ENCODE results near the gene WNT4.

WNT4 gene

DNA sequence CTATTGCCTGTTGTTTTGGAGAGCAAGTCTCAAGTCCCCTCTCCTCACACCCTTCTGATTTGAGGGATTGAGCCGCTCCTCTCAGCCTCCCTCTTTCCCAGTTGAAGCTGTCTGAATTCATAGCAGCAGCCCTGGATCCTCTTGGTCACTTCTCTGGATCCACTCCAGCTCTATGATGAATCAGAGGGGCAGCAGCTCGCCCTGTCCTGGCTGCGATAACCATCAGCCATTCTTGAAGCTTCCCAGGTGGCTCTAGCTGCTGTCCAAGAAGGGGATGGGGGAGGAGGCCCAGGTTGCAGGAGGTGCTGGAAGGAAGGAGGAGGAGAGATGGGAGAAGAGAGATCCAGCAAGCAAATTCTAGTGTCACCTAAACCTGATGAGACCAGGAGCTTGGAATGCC, 31.3 kb downstream of the WNT4 start:
- peak; percentile 75 for ATAC-seq
- TF ChIP-seq ZNF565 (CRISPR knock-in tag; conservative IDR thresholded peaks at IDR 0.05; ENCODE audit: low read depth) (no peak), CSDC2 (CRISPR knock-in tag; IDR thresholded peaks at IDR 0.05) (0 out of 2 replicates have a peak, but pooled peaks have one; percentile 34), SNAI2 (CRISPR knock-in tag; IDR thresholded peaks at IDR 0.05) (no peak), PATZ1 (CRISPR knock-in tag; IDR thresholded peaks at IDR 0.05; ENCODE audit: borderline replicate concordance) (no peak), TSHZ2 (CRISPR knock-in tag; IDR thresholded peaks at IDR 0.05) (0 out of 2 replicates have a peak, but pooled peaks have one; percentile 45), ZFP3 (CRISPR knock-in tag; IDR thresholded peaks at IDR 0.05) (0 out of 2 replicates have a peak, but pooled peaks have one; percentile 42), TCF4 (CRISPR knock-in tag; IDR thresholded peaks at IDR 0.05; ENCODE audit: borderline replicate concordance) (peak; percentile 63), ISL1 (CRISPR knock-in tag; IDR thresholded peaks at IDR 0.05) (0 out of 2 replicates have a peak, but pooled peaks have one; percentile 16)

- no peak for ATAC-seq
- TF ChIP-seq TCF4 (CRISPR knock-in tag; IDR thresholded peaks at IDR 0.05; ENCODE audit: borderline replicate concordance) (no peak), ZNF565 (CRISPR knock-in tag; conservative IDR thresholded peaks at IDR 0.05; ENCODE audit: low read depth) (no peak), ARNTL (CRISPR knock-in tag; IDR thresholded peaks at IDR 0.05; ENCODE audit: borderline replicate concordance, low read depth) (no peak), TOX (CRISPR knock-in tag; IDR thresholded peaks at IDR 0.05; ENCODE audit: borderline replicate concordance) (no peak), RARB (CRISPR knock-in tag; IDR thresholded peaks at IDR 0.05) (no peak), ISL1 (CRISPR knock-in tag; IDR thresholded peaks at IDR 0.05) (no peak), PATZ1 (CRISPR knock-in tag; IDR thresholded peaks at IDR 0.05; ENCODE audit: borderline replicate concordance) (no peak), ESRRG (CRISPR knock-in tag; IDR thresholded peaks at IDR 0.05) (no peak), ZFP3 (CRISPR knock-in tag; IDR thresholded peaks at IDR 0.05) (no peak), CSDC2 (CRISPR knock-in tag; IDR thresholded peaks at IDR 0.05) (no peak), PPARA (CRISPR knock-in tag; IDR thresholded peaks at IDR 0.05; ENCODE audit: borderline replicate concordance) (no peak), ZC3H10 (CRISPR knock-in tag; IDR thresholded peaks at IDR 0.05) (no peak), GLIS3 (CRISPR knock-in tag; IDR thresholded peaks at IDR 0.05) (no peak), SNAI2 (CRISPR knock-in tag; IDR thresholded peaks at IDR 0.05) (no peak)
- TF ChIP-seq, protein P1, sequence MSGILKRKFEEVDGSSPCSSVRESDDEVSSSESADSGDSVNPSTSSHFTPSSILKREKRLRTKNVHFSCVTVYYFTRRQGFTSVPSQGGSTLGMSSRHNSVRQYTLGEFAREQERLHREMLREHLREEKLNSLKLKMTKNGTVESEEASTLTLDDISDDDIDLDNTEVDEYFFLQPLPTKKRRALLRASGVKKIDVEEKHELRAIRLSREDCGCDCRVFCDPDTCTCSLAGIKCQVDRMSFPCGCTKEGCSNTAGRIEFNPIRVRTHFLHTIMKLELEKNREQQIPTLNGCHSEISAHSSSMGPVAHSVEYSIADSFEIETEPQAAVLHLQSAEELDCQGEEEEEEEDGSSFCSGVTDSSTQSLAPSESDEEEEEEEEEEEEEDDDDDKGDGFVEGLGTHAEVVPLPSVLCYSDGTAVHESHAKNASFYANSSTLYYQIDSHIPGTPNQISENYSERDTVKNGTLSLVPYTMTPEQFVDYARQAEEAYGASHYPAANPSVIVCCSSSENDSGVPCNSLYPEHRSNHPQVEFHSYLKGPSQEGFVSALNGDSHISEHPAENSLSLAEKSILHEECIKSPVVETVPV (CRISPR knock-in tag; IDR thresholded peaks at IDR 0.05): no peak
Measured at GRCh38 chr1:22111115-22111514, 31.8 kb downstream of the WNT4 start.

DNA sequence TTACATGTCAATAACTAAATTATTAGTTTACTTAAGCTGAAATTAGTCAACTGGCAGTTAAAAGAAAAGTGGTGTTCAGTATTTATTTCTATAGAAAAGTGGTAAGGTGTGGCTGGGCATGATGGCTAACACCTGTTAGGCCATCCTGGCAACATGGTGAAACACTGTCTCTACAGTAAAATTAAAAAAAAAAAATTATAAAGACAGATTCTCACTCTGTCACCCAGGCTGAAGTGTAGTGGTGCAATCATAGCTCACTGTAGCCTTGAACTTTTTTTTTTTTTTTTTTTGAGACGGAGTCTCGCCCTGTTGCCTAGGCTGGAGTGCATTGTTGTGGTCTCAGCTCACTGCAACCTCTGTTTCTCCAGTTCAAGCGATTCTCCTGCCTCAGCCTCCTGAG, 32.9 kb downstream of the WNT4 start:
- TF ChIP-seq ZC3H10 (CRISPR knock-in tag; IDR thresholded peaks at IDR 0.05) (no peak), OSR1 (CRISPR knock-in tag; IDR thresholded peaks at IDR 0.05) (no peak), TSHZ2 (CRISPR knock-in tag; IDR thresholded peaks at IDR 0.05) (no peak), ZFP30 (CRISPR knock-in tag; IDR thresholded peaks at IDR 0.05) (no peak), SNAI2 (CRISPR knock-in tag; IDR thresholded peaks at IDR 0.05) (no peak), BACH2 (CRISPR knock-in tag; IDR thresholded peaks at IDR 0.05; ENCODE audit: borderline replicate concordance) (no peak)
- TF ChIP-seq, protein P2, sequence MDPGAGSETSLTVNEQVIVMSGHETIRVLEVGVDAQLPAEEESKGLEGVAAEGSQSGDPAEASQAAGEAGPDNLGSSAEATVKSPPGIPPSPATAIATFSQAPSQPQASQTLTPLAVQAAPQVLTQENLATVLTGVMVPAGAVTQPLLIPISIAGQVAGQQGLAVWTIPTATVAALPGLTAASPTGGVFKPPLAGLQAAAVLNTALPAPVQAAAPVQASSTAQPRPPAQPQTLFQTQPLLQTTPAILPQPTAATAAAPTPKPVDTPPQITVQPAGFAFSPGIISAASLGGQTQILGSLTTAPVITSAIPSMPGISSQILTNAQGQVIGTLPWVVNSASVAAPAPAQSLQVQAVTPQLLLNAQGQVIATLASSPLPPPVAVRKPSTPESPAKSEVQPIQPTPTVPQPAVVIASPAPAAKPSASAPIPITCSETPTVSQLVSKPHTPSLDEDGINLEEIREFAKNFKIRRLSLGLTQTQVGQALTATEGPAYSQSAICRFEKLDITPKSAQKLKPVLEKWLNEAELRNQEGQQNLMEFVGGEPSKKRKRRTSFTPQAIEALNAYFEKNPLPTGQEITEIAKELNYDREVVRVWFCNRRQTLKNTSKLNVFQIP (CRISPR knock-in tag; IDR thresholded peaks at IDR 0.05; ENCODE audit: borderline replicate concordance, low read depth): no peak
- ATAC-seq: no peak

Measured in SK-N-SH treated with all-trans-retinoic acid at 6 μM for 48 hours (cell line).